Measurements from ENCODE around the gene TINCR.

TINCR gene

GRCh38 chr19:5588906-5589676, 21.3 kb upstream of the TINCR start:
- DNase-seq = no peak

DNA sequence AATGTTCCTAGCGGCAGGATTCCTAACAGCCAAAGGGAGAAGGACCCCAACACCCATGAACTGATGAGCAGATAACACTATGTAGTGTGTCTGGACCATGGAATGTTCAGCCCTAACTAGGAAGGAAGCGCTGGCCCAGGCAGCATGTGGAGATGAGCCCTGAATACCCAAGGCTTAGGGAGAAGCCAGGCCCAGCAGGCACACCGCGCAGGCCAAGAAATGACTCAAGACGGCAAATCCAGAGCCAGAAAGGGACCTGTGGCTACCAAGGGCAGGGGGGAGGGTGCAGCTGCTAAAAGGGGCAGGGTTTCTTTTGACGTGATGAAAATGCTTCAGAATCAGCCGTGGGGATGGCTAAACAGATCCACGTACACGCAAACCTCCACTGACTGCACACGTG, 20.7 kb upstream of the TINCR start:
- DNase-seq = no peak

GRCh38 chr19:5587661-5588060, 19.9 kb upstream of the TINCR start:
- no peak for DNase-seq

DNA sequence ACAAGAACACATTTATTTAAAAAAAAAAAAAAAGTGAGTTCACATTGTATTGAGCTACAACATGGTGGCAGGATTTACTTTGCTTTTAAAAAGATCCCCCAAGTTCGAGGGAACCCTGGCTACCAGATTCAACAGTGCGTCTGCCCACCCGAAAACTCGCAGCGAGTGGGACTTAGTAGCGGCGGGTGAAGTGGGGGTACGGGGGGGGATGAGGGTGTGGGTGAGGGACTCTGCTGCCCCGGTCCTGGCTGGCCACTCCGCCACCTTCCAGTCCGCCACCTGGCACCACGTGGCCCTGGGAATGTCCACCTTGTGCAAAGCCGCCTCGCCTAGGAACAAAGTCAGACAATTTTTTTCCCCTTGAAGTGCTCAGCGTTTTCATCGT, 19.3 kb upstream of the TINCR start:
- no peak for DNase-seq

GRCh38 chr19:5586300-5587070, 18.7 kb upstream of the TINCR start:
- no peak for DNase-seq

- peak; percentile 10 for DNase-seq
Observed at GRCh38 chr19:5585461-5586299, 17.9 kb upstream of the TINCR start.

DNA sequence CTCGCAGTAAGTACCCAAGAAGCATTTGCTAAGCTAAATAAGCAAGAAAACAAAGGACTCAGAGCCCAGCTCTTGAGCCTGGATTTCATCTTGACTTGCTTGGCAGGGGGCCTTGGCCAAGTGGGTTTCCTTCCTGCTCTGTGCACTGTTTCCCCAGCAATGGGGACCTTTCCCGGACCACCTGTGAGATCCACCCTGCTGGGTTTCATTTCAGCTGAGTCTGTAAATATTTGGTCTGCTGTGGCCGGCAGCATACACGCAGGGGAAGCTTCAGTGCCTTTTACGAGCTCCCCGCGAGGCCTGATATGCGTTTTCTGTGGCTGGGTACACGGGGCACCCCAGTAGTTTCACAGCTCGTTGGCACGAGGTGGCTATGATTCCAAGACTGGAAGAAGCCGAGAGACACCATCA, 12.4 kb upstream of the TINCR start:
- DNase-seq = no peak

- DNase-seq = no peak
Observed at GRCh38 chr19:5579697-5580096, 11.9 kb upstream of the TINCR start.

DNA sequence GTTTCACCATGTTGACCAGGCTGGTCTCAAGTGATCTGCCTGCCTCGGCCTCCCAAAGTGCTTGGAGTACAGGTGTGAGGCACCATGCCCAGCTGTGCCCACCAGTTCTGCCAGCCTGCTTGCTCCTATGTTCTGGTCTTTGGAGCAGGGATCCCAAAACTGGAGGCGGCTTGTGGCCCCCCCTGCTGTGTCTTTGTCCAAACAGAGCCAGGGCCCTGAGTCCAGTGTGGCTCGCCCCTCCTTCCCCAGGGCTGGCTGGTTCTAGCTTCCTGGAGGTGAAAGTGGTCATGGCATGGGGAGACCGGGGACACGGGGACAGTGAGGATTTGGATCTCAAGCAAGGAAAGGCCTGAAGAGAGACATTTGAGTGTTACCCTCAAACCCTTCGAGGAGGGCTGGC, 11.5 kb upstream of the TINCR start:
- no peak for DNase-seq

DNA sequence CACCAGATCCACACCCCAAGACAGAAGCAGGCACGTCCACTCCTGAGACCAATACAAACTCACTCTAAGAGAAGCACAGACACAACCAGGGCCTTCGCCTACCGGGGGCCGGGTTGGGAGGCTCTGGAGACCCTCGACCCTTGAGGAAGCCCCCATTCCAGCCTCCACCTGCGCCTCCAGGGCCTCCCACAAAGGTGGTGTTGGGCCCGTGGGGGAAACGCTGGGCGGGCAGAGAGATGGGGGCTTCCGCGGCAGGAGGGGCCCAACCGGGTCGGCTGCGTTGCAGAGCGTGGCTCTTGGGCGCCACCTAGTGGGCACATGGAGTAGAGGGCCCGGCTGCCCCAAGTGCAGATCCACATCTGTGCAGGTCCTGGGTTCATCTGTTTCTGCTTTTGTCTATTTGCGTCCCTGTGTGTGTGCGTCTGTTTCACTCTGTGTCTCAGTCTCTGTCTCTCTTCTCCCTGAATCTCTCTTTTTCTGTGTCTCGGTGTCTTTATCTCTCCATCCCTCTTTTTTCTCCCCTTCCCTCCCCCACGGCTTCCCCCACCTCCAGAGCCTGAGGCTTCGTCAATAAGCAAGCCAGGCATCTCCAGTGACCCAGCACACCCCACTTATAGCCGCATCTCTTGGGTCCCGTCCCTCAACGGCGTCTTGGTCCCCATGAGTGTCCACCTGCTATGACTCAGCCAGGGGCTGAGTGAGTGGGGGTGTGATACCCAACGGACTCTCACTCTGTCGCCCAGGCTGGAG, 10.5 kb upstream of the TINCR start:
- DNase-seq = peak; percentile 71

DNA sequence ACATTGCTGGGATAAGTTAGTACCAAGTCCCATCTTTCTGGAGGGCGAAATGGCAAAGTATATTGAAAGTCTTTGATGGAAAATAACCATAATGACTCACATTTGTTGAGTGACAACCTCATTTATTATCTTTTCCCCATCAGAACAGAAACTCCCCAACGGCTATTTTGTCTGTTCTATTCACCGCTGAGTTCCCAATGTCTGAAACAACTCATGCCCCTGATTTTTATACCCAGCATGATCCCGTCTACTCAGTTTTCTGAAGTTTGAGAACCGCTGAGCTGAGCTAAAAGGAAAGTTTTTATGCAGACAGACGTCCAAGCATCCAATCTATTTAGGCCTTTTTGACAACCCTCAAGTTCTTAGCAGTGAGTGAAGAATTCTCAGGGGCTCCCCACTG, 7.8 kb upstream of the TINCR start:
- no peak for DNase-seq

- no peak for DNase-seq
Observed at GRCh38 chr19:5572556-5573286, 5.0 kb upstream of the TINCR start.

DNA sequence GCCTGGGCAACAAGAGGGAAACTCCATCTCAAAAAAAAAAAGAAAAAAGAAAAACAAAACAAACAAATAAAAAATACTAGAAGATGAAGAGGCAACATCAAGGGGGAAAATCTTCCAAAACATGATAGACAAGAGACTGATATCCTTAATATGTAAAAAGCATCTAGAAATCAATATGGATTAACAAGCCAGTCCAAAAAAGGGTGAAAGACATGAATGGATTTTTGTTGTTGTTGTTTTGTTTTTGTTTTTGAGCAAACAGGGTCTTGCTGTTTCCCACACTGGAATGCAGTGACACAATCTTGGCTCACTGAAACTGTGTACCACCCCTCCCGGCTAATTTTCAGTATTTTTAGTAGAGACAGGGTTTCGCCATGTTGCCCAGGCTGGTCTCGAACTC, 4.0 kb upstream of the TINCR start:
- DNase-seq = no peak

GRCh38 chr19:5567970-5568407, 236 bp upstream of the TINCR start:
- no peak for DNase-seq

DNA sequence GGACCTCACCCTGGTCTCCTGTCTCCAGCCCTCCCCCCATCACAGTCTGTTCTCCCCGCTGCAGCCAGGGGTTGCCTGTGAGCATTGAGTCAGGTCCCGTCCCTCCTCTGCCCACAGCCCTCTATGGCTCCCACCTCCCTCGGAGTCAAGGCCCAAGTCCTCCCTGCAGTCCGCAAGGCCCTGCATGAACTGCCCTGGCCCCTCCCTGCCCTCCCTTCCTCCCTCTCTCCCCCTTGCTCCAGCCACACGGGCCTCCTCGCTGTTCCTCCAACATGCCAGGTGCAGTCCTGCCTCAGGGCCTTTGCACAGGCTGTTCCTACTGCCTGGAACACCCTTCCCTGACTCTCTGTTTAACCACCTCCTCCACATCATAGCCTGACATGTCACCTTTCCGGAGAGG, 2.8 kb downstream of the TINCR start:
- DNase-seq = no peak

- no peak for DNase-seq
Observed at GRCh38 chr19:5563935-5564612, 3.7 kb downstream of the TINCR start.

GRCh38 chr19:5563008-5563431, 4.7 kb downstream of the TINCR start:
- DNase-seq = no peak

- DNase-seq = no peak
Observed at GRCh38 chr19:5562280-5562679, 5.5 kb downstream of the TINCR start.

DNA sequence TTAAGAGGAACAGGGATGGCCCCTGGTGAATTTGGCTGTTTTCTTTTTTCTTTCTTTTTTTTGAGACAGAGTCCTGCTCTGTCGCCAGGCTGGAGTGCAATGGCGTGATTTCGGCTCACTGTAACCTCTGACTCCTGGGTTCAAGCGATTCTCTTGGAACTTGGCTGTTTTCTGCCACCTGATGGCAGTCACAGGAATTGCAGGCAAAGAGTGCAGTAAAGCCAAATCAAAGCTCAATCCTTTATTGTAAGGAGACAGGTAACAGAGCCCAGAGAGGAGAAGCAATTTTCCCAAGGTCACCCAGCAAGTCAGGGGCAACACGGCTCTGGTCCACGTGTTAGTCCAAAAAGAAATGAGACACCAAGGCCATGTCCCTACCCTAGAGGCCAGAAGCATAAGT, 6.2 kb downstream of the TINCR start:
- DNase-seq = no peak

GRCh38 chr19:5560156-5560555, 7.6 kb downstream of the TINCR start:
- DNase-seq = no peak

GRCh38 chr19:5559804-5560133, 8.0 kb downstream of the TINCR start:
- DNase-seq = no peak
